ENCODE data around the gene ZC3H7A. TPM values are rescaled to one million over a fixed set of nuclear protein-coding genes. Genes with fewer than 3 reads are reported as not detected.

The ZC3H7A gene
- total and polyA plus RNA-seq, 2 of the 13 experiments (the other 11 are each of a cell fraction or from before 2014, with no cell fraction given) = 29.2 to 36.8 TPM

DNA sequence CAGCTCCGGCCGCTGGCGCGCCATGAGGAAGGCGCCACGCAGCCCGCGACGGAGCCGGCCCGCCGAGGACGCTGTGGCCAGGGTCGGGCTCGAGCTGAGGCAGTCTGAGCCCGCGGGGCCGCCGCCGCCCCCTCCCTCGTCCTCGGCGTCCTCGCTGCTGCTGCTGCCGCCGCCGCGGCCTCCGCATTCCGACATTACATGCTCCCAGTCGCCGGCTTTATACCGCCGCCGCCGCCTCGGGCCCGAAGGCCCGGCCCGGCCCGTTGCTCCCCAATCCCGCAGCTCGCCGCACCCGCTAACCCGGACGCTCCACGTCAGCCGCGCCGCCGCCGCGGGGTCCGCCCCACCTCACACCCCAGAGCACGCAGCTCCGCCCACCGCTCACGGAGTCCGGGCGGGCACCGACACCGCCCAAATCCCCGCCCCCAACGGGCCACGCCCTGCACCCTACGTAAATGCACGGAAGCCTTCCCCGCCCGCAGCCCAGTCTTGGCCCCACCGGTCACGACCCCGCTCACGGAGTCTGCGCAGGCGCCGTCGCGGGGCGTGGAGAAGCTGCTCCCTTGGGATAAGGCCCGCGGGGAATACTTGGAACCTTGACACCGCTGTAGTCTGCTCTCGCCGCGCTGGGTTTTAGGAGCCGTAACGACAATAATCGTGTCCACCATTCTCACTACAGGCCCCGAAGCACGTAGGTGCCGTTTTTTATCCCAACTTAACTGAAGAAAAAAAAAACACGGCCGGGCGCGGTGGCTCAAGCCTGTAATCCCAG is 54.3 kb downstream of the ZC3H7A start, which contains the start of gene TXNDC11 (continued):
- TF ChIP-seq, protein P1, sequence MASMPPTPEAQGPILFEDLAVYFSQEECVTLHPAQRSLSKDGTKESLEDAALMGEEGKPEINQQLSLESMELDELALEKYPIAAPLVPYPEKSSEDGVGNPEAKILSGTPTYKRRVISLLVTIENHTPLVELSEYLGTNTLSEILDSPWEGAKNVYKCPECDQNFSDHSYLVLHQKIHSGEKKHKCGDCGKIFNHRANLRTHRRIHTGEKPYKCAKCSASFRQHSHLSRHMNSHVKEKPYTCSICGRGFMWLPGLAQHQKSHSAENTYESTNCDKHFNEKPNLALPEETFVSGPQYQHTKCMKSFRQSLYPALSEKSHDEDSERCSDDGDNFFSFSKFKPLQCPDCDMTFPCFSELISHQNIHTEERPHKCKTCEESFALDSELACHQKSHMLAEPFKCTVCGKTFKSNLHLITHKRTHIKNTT (CRISPR knock-in tag; IDR thresholded peaks at IDR 0.05) = no peak
- TF ChIP-seq, protein P2, sequence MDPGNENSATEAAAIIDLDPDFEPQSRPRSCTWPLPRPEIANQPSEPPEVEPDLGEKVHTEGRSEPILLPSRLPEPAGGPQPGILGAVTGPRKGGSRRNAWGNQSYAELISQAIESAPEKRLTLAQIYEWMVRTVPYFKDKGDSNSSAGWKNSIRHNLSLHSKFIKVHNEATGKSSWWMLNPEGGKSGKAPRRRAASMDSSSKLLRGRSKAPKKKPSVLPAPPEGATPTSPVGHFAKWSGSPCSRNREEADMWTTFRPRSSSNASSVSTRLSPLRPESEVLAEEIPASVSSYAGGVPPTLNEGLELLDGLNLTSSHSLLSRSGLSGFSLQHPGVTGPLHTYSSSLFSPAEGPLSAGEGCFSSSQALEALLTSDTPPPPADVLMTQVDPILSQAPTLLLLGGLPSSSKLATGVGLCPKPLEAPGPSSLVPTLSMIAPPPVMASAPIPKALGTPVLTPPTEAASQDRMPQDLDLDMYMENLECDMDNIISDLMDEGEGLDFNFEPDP (CRISPR knock-in tag; conservative IDR thresholded peaks at IDR 0.05) = no peak; the same call in 1 of the 2 replicates
- TF ChIP-seq ZNF589 (CRISPR knock-in tag; conservative IDR thresholded peaks at IDR 0.05) (peak; percentile 85), PCBP1 (IDR thresholded peaks at IDR 0.05; ENCODE audit: borderline replicate concordance, low read depth, low read length) (peak; percentile 46; the same call in 1 of the 2 replicates), GTF2F1 (IDR thresholded peaks at IDR 0.05; ENCODE audit: low read length) (peak; percentile 86; the same call in 1 of the 2 replicates), ZNF616 (CRISPR knock-in tag; IDR thresholded peaks at IDR 0.05; ENCODE audit: low read depth) (no peak; the same call in 1 of the 2 replicates), ZNF703 (CRISPR knock-in tag; IDR thresholded peaks at IDR 0.05; ENCODE audit: borderline replicate concordance) (peak; percentile 51; the same call in 1 of the 2 replicates), TCF12 (IDR thresholded peaks at IDR 0.05) (no peak), TCF12 (CRISPR knock-in tag; IDR thresholded peaks at IDR 0.05) (peak; percentile 89), ZNF557 (CRISPR knock-in tag; IDR thresholded peaks at IDR 0.05) (no peak), ARNTL (CRISPR knock-in tag; IDR thresholded peaks at IDR 0.05) (peak; percentile 82), SOX13 (IDR thresholded peaks at IDR 0.05) (0 out of 2 replicates have a peak, but pooled peaks have one; percentile 11), SOX13 (CRISPR knock-in tag; conservative IDR thresholded peaks at IDR 0.05 in 1 of 2, IDR thresholded peaks at IDR 0.05 in 1 of 2) (peak; percentile 81 to 96; a peak in 2 of 4 replicates), MIER2 (CRISPR knock-in tag; IDR thresholded peaks at IDR 0.05) (no peak; the same call in 1 of the 2 replicates), ARNT2 (CRISPR knock-in tag; IDR thresholded peaks at IDR 0.05; ENCODE audit: low read depth) (peak; percentile 89), PAWR (CRISPR knock-in tag; IDR thresholded peaks at IDR 0.05; ENCODE audit: borderline replicate concordance) (peak; percentile 14; the same call in 1 of the 2 replicates), ELF1 (CRISPR knock-in tag; IDR thresholded peaks at IDR 0.05) (peak; percentile 84), LCORL (IDR thresholded peaks at IDR 0.05) (no peak), LCORL (CRISPR knock-in tag; IDR thresholded peaks at IDR 0.05) (peak; percentile 96), ZSCAN12 (CRISPR knock-in tag; IDR thresholded peaks at IDR 0.05) (peak; percentile 46; the same call in 1 of the 2 replicates), ZBTB8A (CRISPR knock-in tag; IDR thresholded peaks at IDR 0.05; ENCODE audit: borderline replicate concordance, low read depth) (no peak), NCOR1 (IDR thresholded peaks at IDR 0.05; ENCODE audit: borderline replicate concordance, low read length) (peak; percentile 63; the same call in 1 of the 2 replicates)
- TF ChIP-seq, protein P3, sequence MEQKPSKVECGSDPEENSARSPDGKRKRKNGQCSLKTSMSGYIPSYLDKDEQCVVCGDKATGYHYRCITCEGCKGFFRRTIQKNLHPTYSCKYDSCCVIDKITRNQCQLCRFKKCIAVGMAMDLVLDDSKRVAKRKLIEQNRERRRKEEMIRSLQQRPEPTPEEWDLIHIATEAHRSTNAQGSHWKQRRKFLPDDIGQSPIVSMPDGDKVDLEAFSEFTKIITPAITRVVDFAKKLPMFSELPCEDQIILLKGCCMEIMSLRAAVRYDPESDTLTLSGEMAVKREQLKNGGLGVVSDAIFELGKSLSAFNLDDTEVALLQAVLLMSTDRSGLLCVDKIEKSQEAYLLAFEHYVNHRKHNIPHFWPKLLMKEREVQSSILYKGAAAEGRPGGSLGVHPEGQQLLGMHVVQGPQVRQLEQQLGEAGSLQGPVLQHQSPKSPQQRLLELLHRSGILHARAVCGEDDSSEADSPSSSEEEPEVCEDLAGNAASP (CRISPR knock-in tag; IDR thresholded peaks at IDR 0.05; ENCODE audit: borderline replicate concordance) = 0 out of 2 replicates have a peak, but pooled peaks have one; percentile 57
- TF ChIP-seq, protein P4, sequence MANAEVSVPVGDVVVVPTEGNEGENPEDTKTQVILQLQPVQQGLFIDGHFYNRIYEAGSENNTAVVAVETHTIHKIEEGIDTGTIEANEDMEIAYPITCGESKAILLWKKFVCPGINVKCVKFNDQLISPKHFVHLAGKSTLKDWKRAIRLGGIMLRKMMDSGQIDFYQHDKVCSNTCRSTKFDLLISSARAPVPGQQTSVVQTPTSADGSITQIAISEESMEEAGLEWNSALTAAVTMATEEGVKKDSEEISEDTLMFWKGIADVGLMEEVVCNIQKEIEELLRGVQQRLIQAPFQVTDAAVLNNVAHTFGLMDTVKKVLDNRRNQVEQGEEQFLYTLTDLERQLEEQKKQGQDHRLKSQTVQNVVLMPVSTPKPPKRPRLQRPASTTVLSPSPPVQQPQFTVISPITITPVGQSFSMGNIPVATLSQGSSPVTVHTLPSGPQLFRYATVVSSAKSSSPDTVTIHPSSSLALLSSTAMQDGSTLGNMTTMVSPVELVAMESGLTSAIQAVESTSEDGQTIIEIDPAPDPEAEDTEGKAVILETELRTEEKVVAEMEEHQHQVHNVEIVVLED (CRISPR knock-in tag; IDR thresholded peaks at IDR 0.05; ENCODE audit: borderline replicate concordance) = peak; percentile 96

Data from HepG2 (cell line).